MM.1S (cell line): ENCODE data around the gene ATP2B2.

Source experiments
- DNase-seq: peaks from one replicate; pipeline ENCODE4 v3.0.0-alpha.2; 2015
- H2AFZ ChIP-seq: fragments of 300-600 bp; sonication (generic); 2 replicates; pipeline ENCODE4 v1.6.0; 2016; ENCODE audit warnings: antibody characterized with exemption, low read length
- H3F3A ChIP-seq: fragments of 300-600 bp; sonication (generic); 2 replicates; pipeline ENCODE4 v1.6.1; 2016; ENCODE audit warnings: mild to moderate bottlenecking, antibody characterized with exemption, low read length, moderate library complexity, mixed read lengths; ENCODE audit not compliant: insufficient read depth
- H3K27ac ChIP-seq: fragments of 300-600 bp; sonication (generic); 2 replicates; pipeline ENCODE4 v1.5.1; 2016; ENCODE audit warnings: mild to moderate bottlenecking, low read length
- H3K27me3 ChIP-seq: fragments of 300-600 bp; sonication (generic); replicated peaks from 2 replicates; pipeline ENCODE4 v1.6.0; 2016; ENCODE audit warnings: low read length; ENCODE audit not compliant: insufficient read depth
- H3K36me3 ChIP-seq: fragments of 300-600 bp; sonication (generic); replicated peaks from 2 replicates; pipeline ENCODE4 v1.6.1; 2016; ENCODE audit warnings: mild to moderate bottlenecking, low read length, mixed read lengths; ENCODE audit not compliant: insufficient read depth
- H3K4me1 ChIP-seq: fragments of 300-600 bp; sonication (generic); 2 replicates; pipeline ENCODE4 v1.6.1; 2016; ENCODE audit warnings: low read length, mixed read lengths
- H3K4me2 ChIP-seq: fragments of 300-600 bp; sonication (generic); 2 replicates; pipeline ENCODE4 v1.6.0; 2016; ENCODE audit warnings: low read depth, low read length
- H3K4me3 ChIP-seq: fragments of 300-600 bp; sonication (generic); 2 replicates; pipeline ENCODE4 v1.5.1; 2016; ENCODE audit warnings: low read length, mixed read lengths
- H3K79me2 ChIP-seq: fragments of 300-600 bp; sonication (generic); 2 replicates; pipeline ENCODE4 v1.6.1; 2016; ENCODE audit warnings: mixed run types, low read length, mixed read lengths
- H3K9ac ChIP-seq: fragments of 300-600 bp; sonication (generic); 2 replicates; pipeline ENCODE4 v1.6.1; 2016; ENCODE audit warnings: low read length, mixed read lengths
- H3K9me2 ChIP-seq: fragments of 300-600 bp; sonication (generic); replicated peaks from 2 replicates; pipeline ENCODE4 v1.6.1; 2016; ENCODE audit warnings: mild to moderate bottlenecking, low read length, mixed read lengths; ENCODE audit not compliant: insufficient read depth
- H3K9me3 ChIP-seq: fragments of 300-600 bp; sonication (generic); replicated peaks from 2 replicates; pipeline ENCODE4 v1.6.1; 2016; ENCODE audit warnings: mild to moderate bottlenecking, low read length, mixed read lengths; ENCODE audit not compliant: insufficient read depth
- H4K20me1 ChIP-seq: fragments of 300-600 bp; sonication (generic); 2 replicates; pipeline ENCODE4 v1.6.1; 2016; ENCODE audit warnings: mild to moderate bottlenecking, low read length, moderate library complexity, mixed read lengths; ENCODE audit not compliant: insufficient read depth
- EZH2 ChIP-seq: fragments of 300-600 bp; sonication (generic); optimal IDR thresholded peaks from 2 replicates; pipeline ENCODE3; 2017; ENCODE audit warnings: low read depth, mild to moderate bottlenecking, antibody characterized with exemption, low read length, mixed read lengths
- EZH2phosphoT487 ChIP-seq: fragments of 300-600 bp; sonication (generic); IDR thresholded peaks from 2 replicates; pipeline ENCODE4 v1.6.1; 2018; ENCODE audit warnings: antibody characterized with exemption, low read length
- TF ChIP-seq, protein P1 (sequence below): fragments of 300-600 bp; sonication (generic); IDR thresholded peaks from 2 replicates; pipeline ENCODE4 v1.5.1; 2016; ENCODE audit warnings: antibody characterized with exemption, low read length, mixed read lengths

ATP2B2 gene

DNA sequence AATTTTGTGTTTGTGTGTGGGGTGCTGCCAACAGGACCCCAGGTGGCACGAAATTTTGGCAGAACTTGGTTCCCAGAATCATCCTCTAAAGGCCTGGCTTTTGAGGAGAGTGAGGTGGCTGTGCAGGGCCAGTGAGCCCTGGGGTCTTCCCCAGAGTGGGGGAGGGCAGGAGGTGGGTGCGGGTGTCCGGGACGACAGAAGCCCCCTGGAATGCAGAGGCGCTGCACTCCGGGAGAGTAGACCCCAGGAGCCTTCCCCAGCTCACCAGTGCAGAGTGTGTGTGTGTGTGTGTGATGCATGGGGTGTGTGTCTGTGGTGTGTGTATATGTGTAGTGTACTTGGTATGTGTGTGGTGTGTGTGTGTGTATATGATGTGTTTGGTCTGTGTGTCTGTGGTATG lies 140.1 kb downstream of the ATP2B2 start:
- H3K27me3 ChIP-seq: no peaks in the 10 kb centered on the region
- no peaks in the 10 kb centered on the region for H3K36me3 ChIP-seq
- H3K27ac ChIP-seq: no peak overlapping the region
- no peaks in the 10 kb centered on the region for H4K20me1 ChIP-seq
- H3K9me3 ChIP-seq: no peaks in the 10 kb centered on the region
- H3F3A ChIP-seq: no peaks in the 10 kb centered on the region
- H2AFZ ChIP-seq: no peak overlapping the region
- no peaks in the 10 kb centered on the region for H3K79me2 ChIP-seq
- no peak for TF ChIP-seq EZH2phosphoT487
- TF ChIP-seq, protein P1, sequence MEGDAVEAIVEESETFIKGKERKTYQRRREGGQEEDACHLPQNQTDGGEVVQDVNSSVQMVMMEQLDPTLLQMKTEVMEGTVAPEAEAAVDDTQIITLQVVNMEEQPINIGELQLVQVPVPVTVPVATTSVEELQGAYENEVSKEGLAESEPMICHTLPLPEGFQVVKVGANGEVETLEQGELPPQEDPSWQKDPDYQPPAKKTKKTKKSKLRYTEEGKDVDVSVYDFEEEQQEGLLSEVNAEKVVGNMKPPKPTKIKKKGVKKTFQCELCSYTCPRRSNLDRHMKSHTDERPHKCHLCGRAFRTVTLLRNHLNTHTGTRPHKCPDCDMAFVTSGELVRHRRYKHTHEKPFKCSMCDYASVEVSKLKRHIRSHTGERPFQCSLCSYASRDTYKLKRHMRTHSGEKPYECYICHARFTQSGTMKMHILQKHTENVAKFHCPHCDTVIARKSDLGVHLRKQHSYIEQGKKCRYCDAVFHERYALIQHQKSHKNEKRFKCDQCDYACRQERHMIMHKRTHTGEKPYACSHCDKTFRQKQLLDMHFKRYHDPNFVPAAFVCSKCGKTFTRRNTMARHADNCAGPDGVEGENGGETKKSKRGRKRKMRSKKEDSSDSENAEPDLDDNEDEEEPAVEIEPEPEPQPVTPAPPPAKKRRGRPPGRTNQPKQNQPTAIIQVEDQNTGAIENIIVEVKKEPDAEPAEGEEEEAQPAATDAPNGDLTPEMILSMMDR: no peak
- TF ChIP-seq EZH2: no peak
- H3K4me3 ChIP-seq: no peak overlapping the region
- DNase-seq: no peak
- no peaks in the 10 kb centered on the region for H3K4me1 ChIP-seq
- no peaks in the 10 kb centered on the region for H3K9me2 ChIP-seq
- H3K4me2 ChIP-seq: no peak overlapping the region
- H3K9ac ChIP-seq: no peak overlapping the region

DNA sequence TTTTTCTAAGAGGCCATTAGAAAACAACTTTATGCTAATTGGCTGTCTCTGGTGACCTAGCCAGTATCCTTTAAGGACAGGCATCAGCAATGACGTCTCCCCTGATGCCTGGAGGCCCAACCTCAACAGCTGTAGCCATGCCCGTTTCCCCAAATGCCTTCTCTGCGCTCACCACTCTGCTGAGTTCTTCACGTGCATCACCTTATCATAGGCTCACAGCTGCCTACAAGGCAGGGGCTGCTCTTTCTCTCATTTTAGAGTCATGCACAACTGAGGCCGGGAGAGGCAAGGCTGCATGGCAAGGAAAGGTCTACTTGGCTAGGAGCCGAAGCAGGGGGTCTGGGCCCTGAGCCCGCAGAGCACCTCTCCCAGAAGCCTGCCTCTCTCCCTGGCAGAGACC lies 140.6 kb downstream of the ATP2B2 start:
- Histone ChIP-seq H3K79me2 (no peaks in the 10 kb centered on the region), H4K20me1 (no peaks in the 10 kb centered on the region), H3K4me1 (no peaks in the 10 kb centered on the region), H3K9me3 (no peaks in the 10 kb centered on the region), H3K27ac (no peak overlapping the region), H3K4me2 (no peak overlapping the region), H3F3A (no peaks in the 10 kb centered on the region), H2AFZ (no peak overlapping the region), H3K36me3 (no peaks in the 10 kb centered on the region), H3K9ac (no peak overlapping the region), H3K4me3 (no peak overlapping the region), H3K9me2 (no peaks in the 10 kb centered on the region), H3K27me3 (no peaks in the 10 kb centered on the region)
- DNase-seq: no peak
- TF ChIP-seq, protein P1: no peak
- no peak for TF ChIP-seq EZH2phosphoT487
- TF ChIP-seq EZH2: no peak

GRCh38 chr3:10363935-10364334 lies 141.5 kb downstream of the ATP2B2 start:
- Histone ChIP-seq H3K4me1 (no peaks in the 10 kb centered on the region), H3K36me3 (no peaks in the 10 kb centered on the region), H3K9me2 (no peaks in the 10 kb centered on the region), H3K4me2 (no peak overlapping the region), H3K27me3 (no peaks in the 10 kb centered on the region), H3F3A (no peaks in the 10 kb centered on the region), H3K9me3 (no peaks in the 10 kb centered on the region), H3K4me3 (no peak overlapping the region), H3K27ac (no peak overlapping the region), H3K79me2 (no peaks in the 10 kb centered on the region), H3K9ac (no peak overlapping the region), H2AFZ (no peak overlapping the region), H4K20me1 (no peaks in the 10 kb centered on the region)
- TF ChIP-seq EZH2phosphoT487 (no peak), EZH2 (no peak)
- TF ChIP-seq, protein P1: no peak
- DNase-seq: no peak
